GM18951 (cell line): ENCODE measurements around the gene SLITRK3.
"Not testable (repeated sequence)": the region's sequence is repeated elsewhere in the genome, so short reads cannot be mapped to it uniquely, and the experiment has no call there.

Experiments
- POLR2A ChIP-seq: IDR thresholded peaks from 4 replicates; pipeline ENCODE4 v1.6.1; 2011; ENCODE audit warnings: mild to moderate bottlenecking; ENCODE audit not compliant: insufficient read length, insufficient read depth; ENCODE audit errors: extremely low read depth
- in situ Hi-C: fragments of 300-500 bp; cut with MboI; formaldehyde crosslinking; loops from one replicate; pipeline ENCODE4 v1.12.0; 2022; ENCODE audit warnings: low sequenced_read_pairs, mixed read lengths, inconsistent platforms; ENCODE audit not compliant: unreplicated experiment

SLITRK3 gene

GRCh38 chr3:165159760-165160421 is 36.3 kb downstream of the SLITRK3 start:
- in situ Hi-C loops = no loop called here
- TF ChIP-seq POLR2A = no peak

- in situ Hi-C loops = no loop called here
- no peak for TF ChIP-seq POLR2A
Observed at GRCh38 chr3:165158011-165158410, 38.2 kb downstream of the SLITRK3 start.

- no peak for TF ChIP-seq POLR2A
- in situ Hi-C loops = no loop called here
Observed at GRCh38 chr3:165156757-165157420, 39.3 kb downstream of the SLITRK3 start.

GRCh38 chr3:165148876-165149441 is 47.2 kb downstream of the SLITRK3 start:
- in situ Hi-C loops = no loop called here
- no peak for TF ChIP-seq POLR2A

GRCh38 chr3:165144271-165144670 is 51.9 kb downstream of the SLITRK3 start:
- in situ Hi-C loops = no loop called here
- TF ChIP-seq POLR2A = no peak

- in situ Hi-C loops = not testable (repeated sequence)
Observed at GRCh38 chr3:165139918-165140317, 56.3 kb downstream of the SLITRK3 start.
